Thyroid gland (tissue), 4 donors: ENCODE results near the gene PTPRG.

Source experiments
- POLR2A ChIP-seq, 2 donors: fragments of 450-650 bp; IDR thresholded peaks; one replicate each; pipeline ENCODE4 v1.6.1; 2017; ENCODE audit warnings: antibody characterized with exemption in 2 of 2, mild to moderate bottlenecking in 2 of 2, moderate library complexity in 1 of 2
- TF ChIP-seq, protein P1 (sequence below), 6 experiments: fragments of 200-600 bp in 3 of 6; fragments of 450-650 bp in 3 of 6; sonication (generic) in 3 of 6; IDR thresholded peaks; one replicate each; pipeline ENCODE4 v1.5.1; 2016 to 2019; ENCODE audit warnings: antibody characterized with exemption in 6 of 6, mild to moderate bottlenecking in 2 of 6, inconsistent platforms in 1 of 6, moderate library complexity in 1 of 6

DNA sequence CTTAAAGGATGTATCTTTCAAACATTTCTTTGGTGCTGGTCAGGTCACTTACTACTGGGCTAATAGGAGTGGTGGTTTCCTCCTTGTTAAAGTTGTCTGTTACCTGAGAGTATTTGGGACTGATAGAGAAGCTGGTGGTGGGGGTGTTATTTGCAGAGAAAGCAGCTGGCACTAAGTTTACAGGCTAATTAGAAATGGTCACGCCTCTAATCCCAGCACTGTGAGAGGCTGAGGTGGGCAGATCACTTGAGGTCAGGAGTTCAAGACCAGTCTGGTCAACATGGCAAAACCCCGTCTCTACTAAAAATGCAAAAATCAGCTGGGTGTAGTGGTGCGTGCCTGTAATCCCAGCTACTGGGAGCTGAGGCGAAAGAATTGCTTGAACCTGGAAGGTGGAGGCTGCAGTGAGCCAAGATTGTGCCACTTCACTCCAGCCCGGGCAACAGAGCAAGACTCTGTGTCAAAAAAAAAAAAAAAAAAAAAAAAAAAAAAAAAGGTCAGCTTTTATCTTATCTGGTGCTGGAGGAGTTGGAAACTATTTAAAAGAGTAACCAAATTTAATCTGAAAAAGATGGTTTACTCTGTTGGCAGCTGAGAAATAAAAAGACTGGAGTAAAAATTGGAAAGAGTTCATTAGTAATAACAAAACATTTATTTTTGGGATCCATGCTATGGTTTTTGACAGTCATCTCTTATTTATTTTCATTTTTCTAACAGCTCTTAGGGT lies 332.6 kb downstream of the PTPRG start:
- TF ChIP-seq, protein P1, sequence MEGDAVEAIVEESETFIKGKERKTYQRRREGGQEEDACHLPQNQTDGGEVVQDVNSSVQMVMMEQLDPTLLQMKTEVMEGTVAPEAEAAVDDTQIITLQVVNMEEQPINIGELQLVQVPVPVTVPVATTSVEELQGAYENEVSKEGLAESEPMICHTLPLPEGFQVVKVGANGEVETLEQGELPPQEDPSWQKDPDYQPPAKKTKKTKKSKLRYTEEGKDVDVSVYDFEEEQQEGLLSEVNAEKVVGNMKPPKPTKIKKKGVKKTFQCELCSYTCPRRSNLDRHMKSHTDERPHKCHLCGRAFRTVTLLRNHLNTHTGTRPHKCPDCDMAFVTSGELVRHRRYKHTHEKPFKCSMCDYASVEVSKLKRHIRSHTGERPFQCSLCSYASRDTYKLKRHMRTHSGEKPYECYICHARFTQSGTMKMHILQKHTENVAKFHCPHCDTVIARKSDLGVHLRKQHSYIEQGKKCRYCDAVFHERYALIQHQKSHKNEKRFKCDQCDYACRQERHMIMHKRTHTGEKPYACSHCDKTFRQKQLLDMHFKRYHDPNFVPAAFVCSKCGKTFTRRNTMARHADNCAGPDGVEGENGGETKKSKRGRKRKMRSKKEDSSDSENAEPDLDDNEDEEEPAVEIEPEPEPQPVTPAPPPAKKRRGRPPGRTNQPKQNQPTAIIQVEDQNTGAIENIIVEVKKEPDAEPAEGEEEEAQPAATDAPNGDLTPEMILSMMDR (IDR thresholded peaks at IDR 0.05): no peak
- no peak for TF ChIP-seq POLR2A (IDR thresholded peaks at IDR 0.05)
